GM18502 (cell line): Measurements from ENCODE around the gene KIF11.

Source experiments
- ATAC-seq: cut with Tn5 transposase; IDR thresholded peaks from one replicate; pipeline ENCODE4 v1.9.1; 2021; ENCODE audit warnings: mild to moderate bottlenecking; ENCODE audit not compliant: unreplicated experiment, poor library complexity

The KIF11 gene

GRCh38 chr10:92667078-92667477 is 74.1 kb downstream of the KIF11 start:
- no peak for ATAC-seq

GRCh38 chr10:92677708-92678107 is 84.8 kb downstream of the KIF11 start:
- ATAC-seq = no peak

- no peak for ATAC-seq
Observed at GRCh38 chr10:92678206-92678605, 85.3 kb downstream of the KIF11 start.

- no peak for ATAC-seq
Observed at GRCh38 chr10:92681306-92681834, 88.4 kb downstream of the KIF11 start.

- ATAC-seq = no peak
Observed at GRCh38 chr10:92688573-92688926, 95.6 kb downstream of the KIF11 start.

GRCh38 chr10:92688927-92689662 is 96.2 kb downstream of the KIF11 start:
- peak; percentile 34 for ATAC-seq

GRCh38 chr10:92689663-92690210 is 96.8 kb downstream of the KIF11 start, which contains the start of gene HHEX:
HHEX (plus strand) TSS chr10:92689955; CDS start chr10:92689987, 32 bp downstream.
- ATAC-seq = peak; percentile 59

- ATAC-seq = no peak
Observed at GRCh38 chr10:92690211-92690914, 97.4 kb downstream of the KIF11 start.

GRCh38 chr10:92690915-92691590 is 98.1 kb downstream of the KIF11 start:
- ATAC-seq = no peak

GRCh38 chr10:92691591-92692079 is 98.7 kb downstream of the KIF11 start:
- ATAC-seq = no peak

GRCh38 chr10:92692080-92692671 is 99.2 kb downstream of the KIF11 start:
- no peak for ATAC-seq

GRCh38 chr10:92692697-92693533 is 100.0 kb downstream of the KIF11 start:
- ATAC-seq = no peak

GRCh38 chr10:92693534-92693893 is 100.6 kb downstream of the KIF11 start:
- no peak for ATAC-seq

- ATAC-seq = no peak
Observed at GRCh38 chr10:92695679-92696605, 103.0 kb downstream of the KIF11 start.

- no peak for ATAC-seq
Observed at GRCh38 chr10:92696606-92697383, 103.9 kb downstream of the KIF11 start.

GRCh38 chr10:92697663-92698511 is 105.0 kb downstream of the KIF11 start:
- no peak for ATAC-seq

GRCh38 chr10:92699193-92699517 is 106.2 kb downstream of the KIF11 start:
- no peak for ATAC-seq
